ENCODE data around the gene KRTAP3-1.
"Not testable (repeated sequence)": the region's sequence is repeated elsewhere in the genome, so short reads cannot be mapped to it uniquely, and the experiment has no call there.

KRTAP3-1 gene

GRCh38 chr17:41008811-41009210 is at the start of gene KRTAP3-1:
Gene KRTAP3-1 (minus strand): TSS chr17:41009128. CDS start chr17:41009074, 54 bp downstream.
- no peak for DNase-seq

GRCh38 chr17:41057547-41057946 is 48.6 kb upstream of the KRTAP3-1 start:
- DNase-seq = no peak

GRCh38 chr17:41055130-41055529 is 46.2 kb upstream of the KRTAP3-1 start, which contains the start of gene KRTAP2-2:
Gene KRTAP2-2 (minus strand): TSS chr17:41055230. CDS start chr17:41055211, 19 bp downstream.
- DNase-seq = not testable (repeated sequence)

DNA sequence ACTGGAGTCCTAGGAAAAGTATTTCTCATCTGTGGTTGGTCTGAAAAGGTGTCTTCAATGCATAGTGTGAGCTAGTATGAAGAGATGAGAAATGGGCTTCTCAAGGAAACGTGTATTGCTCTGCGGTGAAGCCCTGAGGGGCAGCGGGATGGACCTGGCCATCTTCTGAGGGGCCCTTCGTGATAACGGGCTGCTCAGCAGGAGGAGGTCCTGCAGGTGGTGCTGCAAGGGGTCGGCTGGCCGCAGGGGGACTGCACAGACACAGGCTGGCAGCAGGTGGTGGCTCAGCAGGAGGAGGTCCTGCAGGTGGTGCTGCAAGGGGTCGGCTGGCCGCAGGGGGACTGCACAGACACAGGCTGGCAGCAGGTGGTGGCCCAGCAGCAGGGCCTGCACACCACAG is 45.6 kb upstream of the KRTAP3-1 start:
- not testable (repeated sequence) for DNase-seq

DNA sequence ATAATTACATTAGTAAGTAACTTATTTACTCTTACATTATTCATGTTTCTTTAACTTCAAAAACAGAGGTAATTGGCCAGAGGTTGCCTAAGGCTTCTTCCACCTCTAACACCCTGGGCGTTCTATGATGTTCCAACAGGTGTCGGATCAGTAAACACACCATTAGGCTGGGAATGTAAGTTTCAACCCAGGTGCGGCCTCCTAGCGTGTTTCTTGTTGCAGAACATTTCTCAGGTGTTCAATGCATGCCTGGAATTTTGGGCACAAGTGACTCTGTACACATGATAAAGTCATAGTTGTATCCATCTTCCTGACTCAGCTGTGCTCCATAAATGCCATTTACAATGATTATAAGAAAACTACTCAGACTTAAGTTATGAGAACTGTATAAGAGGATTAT is 45.1 kb upstream of the KRTAP3-1 start:
- no peak for DNase-seq

DNA sequence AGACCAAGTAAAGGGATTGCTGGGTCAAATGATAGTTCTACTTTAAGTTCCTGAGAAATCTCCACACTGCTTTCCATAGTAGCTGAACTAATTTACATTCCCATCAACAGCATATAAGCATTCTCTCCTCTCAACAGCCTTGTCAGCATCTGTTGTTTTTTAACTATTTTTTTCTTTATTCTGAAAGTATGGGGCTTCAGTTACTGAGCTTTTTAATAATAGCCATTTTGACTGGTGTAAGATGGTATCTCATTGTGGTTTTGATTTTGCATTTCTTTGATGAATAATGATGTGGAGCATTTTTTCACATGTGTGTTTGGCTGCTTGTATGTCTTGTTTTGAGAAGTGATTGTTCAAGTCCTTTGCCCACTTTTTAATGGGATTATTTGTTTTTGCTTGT is 43.6 kb upstream of the KRTAP3-1 start:
- DNase-seq = no peak

DNA sequence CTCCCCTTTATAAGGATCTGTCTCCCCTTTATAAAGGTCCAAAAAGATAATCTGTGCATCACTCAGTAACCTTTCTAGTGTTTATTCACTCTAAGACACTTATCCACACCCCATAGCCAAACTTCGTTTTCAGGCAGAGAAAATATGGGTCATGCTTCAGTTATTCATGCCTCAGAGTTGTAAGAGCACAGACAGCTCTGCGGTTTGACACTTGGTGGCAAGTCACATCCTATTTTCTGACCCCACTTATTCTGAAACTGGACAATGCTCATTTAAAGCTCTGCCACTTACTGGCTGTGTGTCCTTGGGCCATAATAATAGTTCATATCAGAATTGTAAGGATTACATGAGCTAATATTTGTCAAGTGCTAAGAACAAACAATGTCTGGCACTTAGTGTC is 40.2 kb upstream of the KRTAP3-1 start:
- DNase-seq = no peak

DNA sequence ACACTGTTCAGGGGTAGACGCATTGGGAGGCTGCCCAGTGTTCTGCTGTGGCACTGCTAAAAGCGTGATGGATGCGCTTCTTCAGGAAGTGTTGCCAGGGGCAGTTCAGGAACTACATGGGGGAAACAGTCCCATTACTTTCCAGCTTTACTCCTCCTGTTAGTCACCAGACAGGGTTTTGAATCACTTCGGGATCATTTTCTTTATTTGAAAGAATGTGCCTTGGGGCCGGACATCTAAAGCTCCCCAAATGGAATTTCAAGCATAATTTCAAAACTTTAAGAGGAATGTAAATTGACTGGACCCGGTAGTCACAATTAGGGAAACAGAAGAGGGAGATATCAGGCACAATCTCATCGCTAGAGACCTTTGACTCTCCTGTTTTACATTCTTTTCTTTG is 39.5 kb upstream of the KRTAP3-1 start:
- no peak for DNase-seq

DNA sequence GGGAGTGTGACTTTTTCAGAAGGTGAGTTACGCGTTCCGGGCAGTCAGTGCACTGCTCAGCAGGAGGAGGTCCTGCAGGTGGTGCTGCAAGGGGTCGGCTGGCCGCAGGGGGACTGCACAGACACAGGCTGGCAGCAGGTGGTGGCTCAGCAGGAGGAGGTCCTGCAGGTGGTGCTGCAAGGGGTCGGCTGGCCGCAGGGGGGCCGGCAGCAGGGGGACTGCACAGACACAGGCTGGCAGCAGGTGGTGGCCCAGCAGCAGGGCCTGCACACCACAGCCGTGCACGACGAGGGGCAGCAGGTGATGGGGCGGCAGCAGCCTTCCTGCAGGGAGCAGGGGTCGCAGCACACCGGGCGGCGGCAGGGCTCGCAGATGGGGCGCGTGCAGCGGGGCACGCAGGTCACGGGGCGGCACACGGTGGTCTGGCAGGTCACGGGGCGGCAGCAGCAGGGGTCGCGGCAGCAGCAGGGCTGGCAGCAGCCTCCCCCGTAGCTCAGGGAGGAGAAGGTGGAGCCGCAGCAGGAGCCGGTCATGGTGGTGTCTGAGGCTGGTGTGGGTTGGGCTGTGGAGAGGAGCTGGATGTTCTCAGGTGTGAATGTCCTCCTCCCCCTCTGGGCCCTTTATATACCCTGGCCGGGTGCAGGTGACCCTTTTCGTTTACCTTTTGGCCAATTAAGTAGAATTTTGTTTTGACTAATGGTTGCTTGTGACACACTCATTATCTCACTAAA is 38.0 kb upstream of the KRTAP3-1 start, which contains the start of gene KRTAP2-1:
Gene KRTAP2-1, minus strand, starts transcription at position 582 of the 731 bp plus-strand sequence. Its CDS starts 49 bp downstream, at position 533.
- DNase-seq = not testable (repeated sequence)

DNA sequence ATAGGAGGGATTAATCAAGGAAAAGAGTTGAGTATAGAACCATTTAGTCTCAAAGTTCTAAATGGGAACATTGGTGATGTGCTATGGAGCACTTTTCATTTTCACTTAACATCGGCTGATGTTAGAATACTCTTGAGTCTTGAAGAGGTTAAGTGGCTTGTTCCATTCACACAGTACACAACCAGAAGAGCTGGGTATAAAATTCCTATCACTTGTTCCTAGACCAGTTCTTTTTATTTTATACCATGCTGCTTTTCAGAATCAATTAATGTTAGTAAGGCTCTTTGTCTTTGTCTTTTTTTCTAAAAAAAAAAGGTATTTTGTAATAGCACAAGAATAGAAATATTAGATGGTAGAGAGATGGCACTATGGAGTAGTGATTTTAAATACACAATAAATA is 34.0 kb upstream of the KRTAP3-1 start:
- no peak for DNase-seq

- DNase-seq = not testable (repeated sequence)
These were observed 32.0 kb upstream of the KRTAP3-1 start, which contains the start of gene KRTAP1-1 for GRCh38 chr17:41040783-41041571. Gene KRTAP1-1 (minus strand): TSS chr17:41041450. CDS start chr17:41041397, 53 bp downstream.

DNA sequence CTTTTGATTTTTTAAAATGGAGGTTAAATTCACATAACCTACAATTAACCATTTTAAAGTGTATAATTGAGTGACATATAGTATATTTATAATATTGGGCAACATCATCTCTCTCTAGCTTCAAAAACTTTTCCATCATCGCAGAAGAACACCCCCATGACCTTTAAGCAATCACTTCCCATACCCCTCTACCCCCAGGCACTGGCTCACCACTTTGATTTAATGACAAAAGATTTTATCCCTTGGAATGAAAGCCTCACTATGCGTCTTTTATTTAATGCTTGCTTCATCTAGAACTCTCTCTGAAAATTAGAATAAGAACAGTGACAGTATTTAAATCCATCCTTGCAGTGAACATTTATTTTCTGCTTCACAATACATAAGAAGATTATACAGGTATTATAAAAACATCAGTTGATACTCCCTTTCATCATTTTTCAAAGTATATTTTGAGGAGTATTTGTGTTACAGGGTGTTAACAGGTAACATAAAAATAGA is 29.0 kb upstream of the KRTAP3-1 start:
- DNase-seq = no peak

GRCh38 chr17:41034346-41034935 is 25.5 kb upstream of the KRTAP3-1 start, which contains the start of gene KRTAP1-3:
Gene KRTAP1-3 (minus strand): TSS chr17:41034874. CDS start chr17:41034821, 53 bp downstream.
- DNase-seq = not testable (repeated sequence)

- DNase-seq = no peak
These were observed 20.8 kb upstream of the KRTAP3-1 start, which contains the start of gene KRTAP1-4 for GRCh38 chr17:41029633-41030245. Gene KRTAP1-4 (minus strand): TSS chr17:41030195. CDS start chr17:41030078, 117 bp downstream.

GRCh38 chr17:41026715-41027471 is 18.0 kb upstream of the KRTAP3-1 start, which contains the start of gene KRTAP1-5:
Gene KRTAP1-5 (minus strand): TSS chr17:41027208. CDS start chr17:41027155, 53 bp downstream.
- DNase-seq = no peak

- DNase-seq = no peak
These were observed 15.8 kb upstream of the KRTAP3-1 start for GRCh38 chr17:41024697-41025096.

GRCh38 chr17:41020336-41020735 is 11.4 kb upstream of the KRTAP3-1 start:
- no peak for DNase-seq

DNA sequence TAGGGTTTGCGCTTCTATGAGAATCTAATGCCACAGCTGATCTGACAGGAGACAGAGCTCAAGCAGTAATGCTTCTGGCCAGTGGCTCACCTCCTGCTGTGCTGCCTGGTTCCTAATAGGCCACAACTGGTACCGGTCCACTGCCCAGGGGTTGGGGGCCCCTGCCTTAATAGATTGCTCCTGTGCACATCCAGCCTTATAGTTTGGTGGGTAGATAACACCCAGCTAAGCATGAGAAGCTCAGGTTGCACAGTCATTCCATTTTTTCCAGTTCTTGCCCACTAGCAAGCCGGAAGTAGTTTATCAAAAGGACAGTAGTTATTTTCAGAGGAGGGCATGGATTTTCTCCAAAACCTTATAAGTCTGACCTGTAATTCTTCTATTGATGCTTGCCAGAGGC is 10.5 kb upstream of the KRTAP3-1 start:
- DNase-seq = no peak

- no peak for DNase-seq
These were observed 9.6 kb upstream of the KRTAP3-1 start for GRCh38 chr17:41018541-41018940.

DNA sequence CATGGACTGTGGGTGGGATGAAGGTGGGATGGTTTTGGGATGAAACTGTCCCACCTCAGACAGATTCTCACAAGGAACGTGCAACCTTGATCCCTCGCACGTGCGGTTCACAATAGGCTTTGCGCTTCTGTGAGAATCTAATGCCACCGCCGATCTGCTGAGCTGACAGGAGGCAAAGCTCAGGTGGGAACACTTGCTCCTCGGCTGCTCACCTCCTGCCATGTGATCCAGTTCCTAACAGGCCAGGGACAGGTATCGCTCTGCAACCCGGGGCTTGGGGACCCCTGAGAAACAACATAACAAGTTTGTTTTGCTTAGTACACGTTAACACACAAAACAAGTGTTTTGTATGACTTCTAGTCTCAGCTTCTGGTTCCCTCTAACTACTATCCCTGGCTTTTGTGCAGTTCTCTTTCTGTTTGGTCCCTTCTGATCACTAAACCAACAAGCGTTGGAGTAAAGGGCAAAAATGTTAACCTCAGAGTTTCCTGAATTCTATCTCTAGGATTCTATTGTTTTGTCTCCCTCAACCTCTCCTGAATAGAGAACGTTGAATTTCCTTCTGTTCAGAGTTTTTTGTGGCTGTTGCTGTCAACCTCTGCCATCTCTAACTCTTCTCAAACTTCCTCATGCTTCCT is 7.8 kb upstream of the KRTAP3-1 start:
- DNase-seq = no peak

DNA sequence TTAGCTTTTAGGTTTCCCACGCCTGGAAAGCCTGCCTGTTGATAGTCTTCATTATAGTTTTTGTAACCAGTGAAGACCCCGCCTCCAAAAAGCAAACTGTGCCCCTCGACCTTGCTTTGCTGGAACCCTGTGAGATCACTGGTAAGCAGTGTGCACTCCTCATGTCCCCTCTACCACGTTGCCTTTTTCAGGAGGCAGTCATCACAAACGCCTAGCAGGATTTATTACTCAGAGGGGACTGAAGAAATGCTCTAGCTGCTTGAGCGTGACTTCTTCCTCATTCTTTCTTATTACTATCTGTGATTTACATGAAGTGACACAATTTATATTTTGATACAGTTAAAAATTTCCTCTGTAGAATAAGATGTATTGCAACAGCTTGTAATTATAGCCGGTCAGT is 6.5 kb upstream of the KRTAP3-1 start:
- DNase-seq = no peak

All from activated CD4-positive, alpha-beta T cell treated with anti-CD3 and anti-CD28 coated beads, Interleukin-10, Interleukin-2, amounts not matched to agents 100 ng/mL and 50 ng/mL, durations not matched to agents 16 hours and 8 hours (primary cell).